Nephron (organoid): Measurements from ENCODE around the gene HNRNPA1L2.

Source experiments
- H3K27ac Mint-ChIP-seq, 3 experiments: 2 replicates each; pipeline ENCODE4 v1.8.0; 2020; ENCODE audit warnings: mixed read lengths in 3 of 3, mild to moderate bottlenecking in 2 of 3, moderate library complexity in 1 of 3
- H3K27me3 Mint-ChIP-seq: 2 replicates; pipeline ENCODE4 v1.8.0; 2021; ENCODE audit warnings: low read depth, mild to moderate bottlenecking, moderate library complexity, mixed read lengths
- H3K36me3 Mint-ChIP-seq: 2 replicates; pipeline ENCODE4 v1.8.0; 2020; ENCODE audit warnings: low read depth, mixed read lengths
- H3K4me1 Mint-ChIP-seq: 2 replicates; pipeline ENCODE4 v1.8.0; 2020; ENCODE audit warnings: mixed read lengths
- H3K4me3 Mint-ChIP-seq, 3 experiments: 2 replicates each; pipeline ENCODE4 v1.8.0; 2020; ENCODE audit warnings: mild to moderate bottlenecking in 3 of 3, mixed read lengths in 3 of 3, moderate library complexity in 2 of 3
- H3K9me3 Mint-ChIP-seq: 2 replicates; pipeline ENCODE4 v1.8.0; 2020; ENCODE audit warnings: mixed read lengths
- TF ChIP-seq, protein P1 (sequence below), 3 experiments: fragments of 200-600 bp; sonication (generic); IDR thresholded peaks; one replicate each; pipeline ENCODE4 v1.5.0; 2021; ENCODE audit warnings: antibody characterized with exemption in 3 of 3; ENCODE audit not compliant: unreplicated experiment in 3 of 3

The HNRNPA1L2 gene

DNA sequence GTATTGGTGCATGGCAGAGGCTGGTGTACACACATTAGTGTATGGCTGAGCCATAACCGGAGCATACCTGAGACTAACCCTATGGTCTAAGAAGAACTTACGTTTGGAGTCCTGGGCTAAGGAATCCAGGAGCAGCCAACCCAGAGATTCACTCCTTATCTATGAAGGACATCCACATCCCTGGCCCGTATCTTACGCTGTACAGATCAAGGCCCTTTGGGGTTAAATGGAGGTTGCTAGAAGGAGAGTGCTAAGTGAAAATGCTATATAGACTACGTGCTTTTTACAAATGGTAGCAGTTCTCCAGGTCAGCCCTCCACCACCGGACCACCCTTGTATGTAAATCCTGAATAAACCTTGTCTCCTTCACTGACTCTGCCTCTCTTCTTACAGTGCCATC is 8.5 kb downstream of the HNRNPA1L2 start:
- TF ChIP-seq, protein P1, sequence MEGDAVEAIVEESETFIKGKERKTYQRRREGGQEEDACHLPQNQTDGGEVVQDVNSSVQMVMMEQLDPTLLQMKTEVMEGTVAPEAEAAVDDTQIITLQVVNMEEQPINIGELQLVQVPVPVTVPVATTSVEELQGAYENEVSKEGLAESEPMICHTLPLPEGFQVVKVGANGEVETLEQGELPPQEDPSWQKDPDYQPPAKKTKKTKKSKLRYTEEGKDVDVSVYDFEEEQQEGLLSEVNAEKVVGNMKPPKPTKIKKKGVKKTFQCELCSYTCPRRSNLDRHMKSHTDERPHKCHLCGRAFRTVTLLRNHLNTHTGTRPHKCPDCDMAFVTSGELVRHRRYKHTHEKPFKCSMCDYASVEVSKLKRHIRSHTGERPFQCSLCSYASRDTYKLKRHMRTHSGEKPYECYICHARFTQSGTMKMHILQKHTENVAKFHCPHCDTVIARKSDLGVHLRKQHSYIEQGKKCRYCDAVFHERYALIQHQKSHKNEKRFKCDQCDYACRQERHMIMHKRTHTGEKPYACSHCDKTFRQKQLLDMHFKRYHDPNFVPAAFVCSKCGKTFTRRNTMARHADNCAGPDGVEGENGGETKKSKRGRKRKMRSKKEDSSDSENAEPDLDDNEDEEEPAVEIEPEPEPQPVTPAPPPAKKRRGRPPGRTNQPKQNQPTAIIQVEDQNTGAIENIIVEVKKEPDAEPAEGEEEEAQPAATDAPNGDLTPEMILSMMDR (IDR thresholded peaks at IDR 0.05; ENCODE audit: unreplicated experiment in 3 of 3), result no peak
- Mint-ChIP-seq H3K9me3 (no peaks in the 10 kb centered on the region), H3K4me1 (peaks cover 9% of the 10 kb centered on the region), H3K27ac (no peak overlapping the region), H3K27me3 (no peaks in the 10 kb centered on the region), H3K36me3 (peaks cover 21% of the 10 kb centered on the region), H3K4me3 (no peak overlapping the region)

DNA sequence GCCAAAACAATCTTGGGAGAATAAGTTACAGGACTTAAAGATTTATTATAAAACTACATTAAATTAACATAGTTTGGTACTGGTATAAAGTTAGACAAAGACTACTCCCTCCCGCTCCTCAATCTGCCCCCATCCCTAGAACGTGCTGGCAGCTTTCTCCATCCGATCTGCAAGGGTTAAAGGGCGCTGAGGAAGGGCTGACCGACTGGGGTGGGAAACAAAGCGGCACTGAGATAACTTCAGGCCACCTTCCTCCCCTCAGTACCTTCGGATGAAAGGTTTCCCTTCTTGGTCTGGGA is 9.6 kb downstream of the HNRNPA1L2 start:
- no peak overlapping the region for H3K27ac Mint-ChIP-seq
- H3K27me3 Mint-ChIP-seq, result no peaks in the 10 kb centered on the region
- H3K4me3 Mint-ChIP-seq, result no peak overlapping the region
- peaks cover 9% of the 10 kb centered on the region for H3K4me1 Mint-ChIP-seq
- peaks cover 21% of the 10 kb centered on the region for H3K36me3 Mint-ChIP-seq
- TF ChIP-seq, protein P1 (IDR thresholded peaks at IDR 0.05; ENCODE audit: unreplicated experiment in 3 of 3), result no peak
- no peaks in the 10 kb centered on the region for H3K9me3 Mint-ChIP-seq

DNA sequence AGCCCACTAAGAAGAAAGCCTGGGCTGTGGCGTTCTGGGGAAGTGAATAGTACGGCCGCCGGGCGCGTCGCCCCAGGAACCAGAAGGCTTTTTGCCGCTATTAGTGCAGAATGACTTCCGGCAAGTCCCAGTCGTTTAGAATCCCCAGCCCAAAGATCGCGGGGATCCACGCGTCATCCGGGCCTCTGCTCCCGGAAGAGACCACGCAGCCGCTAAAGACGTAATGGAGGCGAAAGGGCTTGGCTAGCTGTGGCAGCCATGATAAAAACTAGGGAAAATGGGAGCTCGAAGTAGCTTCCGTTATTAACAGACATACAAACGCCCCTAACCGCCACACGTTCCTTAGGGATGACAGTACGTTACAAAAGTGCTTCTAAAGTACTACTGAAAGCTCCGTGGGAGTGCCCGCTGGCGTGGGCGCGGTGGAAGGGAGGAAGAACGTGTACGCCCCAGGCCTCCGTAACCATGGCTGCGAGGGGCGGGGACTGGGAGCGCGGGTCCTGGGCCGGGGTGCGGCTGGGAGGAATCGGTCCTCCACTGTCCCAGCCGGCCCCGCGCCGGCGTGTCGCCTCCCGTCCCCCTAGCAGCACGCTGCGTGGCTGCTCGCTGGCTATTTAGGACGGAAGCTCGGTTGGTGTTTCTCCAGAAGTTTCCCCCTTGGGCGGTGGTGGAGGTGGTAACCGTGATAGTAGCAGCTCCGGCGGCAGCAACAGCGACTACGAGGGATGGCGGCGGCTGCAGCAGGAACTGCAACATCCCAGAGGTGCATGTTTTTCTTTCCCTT is 10.2 kb downstream of the HNRNPA1L2 start, which contains the start of gene SUGT1:
TSS of gene SUGT1 (plus strand) at position 641 of the 784 bp plus-strand sequence. CDS start at position 726, 85 bp downstream.
- H3K36me3 Mint-ChIP-seq, result peaks cover 21% of the 10 kb centered on the region
- peaks cover 9% of the 10 kb centered on the region for H3K4me1 Mint-ChIP-seq
- TF ChIP-seq, protein P1 (IDR thresholded peaks at IDR 0.05; ENCODE audit: unreplicated experiment in 3 of 3), result peak; percentile 74 to 86 (median 85)
- no peaks in the 10 kb centered on the region for H3K27me3 Mint-ChIP-seq
- no peak within 1 kb of the TSS for H3K4me3 Mint-ChIP-seq
- no peaks in the 10 kb centered on the region for H3K9me3 Mint-ChIP-seq
- no peak within 1 kb of the TSS for H3K27ac Mint-ChIP-seq

DNA sequence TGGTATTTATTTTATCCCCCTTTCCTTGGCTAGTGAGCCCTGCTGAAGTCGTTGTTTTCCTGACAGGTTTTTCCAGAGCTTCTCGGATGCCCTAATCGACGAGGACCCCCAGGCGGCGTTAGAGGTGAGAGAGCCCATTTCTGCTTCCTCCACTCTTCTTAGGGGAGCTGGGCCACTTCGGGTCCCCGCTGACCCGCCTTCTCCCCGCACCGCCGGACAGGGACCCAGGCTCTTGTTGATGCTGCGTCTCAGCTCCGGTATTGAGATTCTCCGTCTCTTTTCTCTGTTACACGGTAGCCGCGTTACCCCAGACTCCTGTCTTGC is 10.7 kb downstream of the HNRNPA1L2 start:
- Mint-ChIP-seq H3K4me3 (no peak overlapping the region), H3K36me3 (peaks cover 21% of the 10 kb centered on the region), H3K9me3 (no peaks in the 10 kb centered on the region), H3K27ac (no peak overlapping the region), H3K27me3 (no peaks in the 10 kb centered on the region), H3K4me1 (peaks cover 9% of the 10 kb centered on the region)
- TF ChIP-seq, protein P1 (IDR thresholded peaks at IDR 0.05; ENCODE audit: unreplicated experiment in 3 of 3), result peak in 1 of 3 experiments; percentile 40

DNA sequence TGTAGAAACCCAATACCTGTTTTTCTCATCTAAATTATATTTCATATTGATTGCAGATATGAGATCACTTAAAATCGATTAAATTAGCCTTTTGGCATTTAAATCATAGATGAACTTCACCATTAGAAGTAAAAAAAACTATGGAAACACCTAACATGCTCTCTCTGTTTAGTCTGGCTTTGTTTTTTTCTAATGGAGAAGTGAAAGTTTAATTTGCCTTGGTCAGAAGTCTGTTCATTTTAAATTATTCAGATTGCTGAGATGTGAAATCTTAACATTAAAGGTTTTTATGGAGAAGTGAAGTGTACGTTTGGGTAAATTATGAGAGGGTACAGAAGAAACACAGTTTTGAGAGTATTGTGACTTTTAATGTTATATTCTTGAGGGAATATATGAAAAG is 17.1 kb downstream of the HNRNPA1L2 start:
- H3K4me3 Mint-ChIP-seq, result no peak overlapping the region
- no peaks in the 10 kb centered on the region for H3K4me1 Mint-ChIP-seq
- peaks cover 38% of the 10 kb centered on the region for H3K36me3 Mint-ChIP-seq
- H3K27ac Mint-ChIP-seq, result no peak overlapping the region
- TF ChIP-seq, protein P1 (IDR thresholded peaks at IDR 0.05; ENCODE audit: unreplicated experiment in 3 of 3), result no peak
- no peaks in the 10 kb centered on the region for H3K9me3 Mint-ChIP-seq
- H3K27me3 Mint-ChIP-seq, result no peaks in the 10 kb centered on the region

DNA sequence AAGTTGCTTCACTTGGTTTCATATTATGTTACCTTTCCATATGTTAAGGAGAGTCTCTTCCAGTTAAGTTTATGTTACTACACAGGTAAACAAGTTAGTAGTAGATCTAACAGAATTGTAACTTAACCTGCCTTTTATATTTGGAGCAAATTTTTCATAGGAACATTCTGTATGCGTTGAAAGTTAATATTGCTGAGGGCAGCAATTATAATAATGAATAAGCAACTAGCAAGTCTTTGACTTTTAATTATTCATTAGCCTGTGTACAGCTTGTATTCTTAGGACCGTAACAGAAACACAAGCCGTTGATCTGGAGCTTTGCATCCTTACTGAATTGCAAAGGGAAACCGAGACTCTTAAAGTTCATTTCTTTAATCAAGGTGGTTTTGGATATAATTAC is 22.0 kb downstream of the HNRNPA1L2 start:
- no peaks in the 10 kb centered on the region for H3K4me1 Mint-ChIP-seq
- H3K36me3 Mint-ChIP-seq, result peaks cover 55% of the 10 kb centered on the region

More for the DNA sequence above, 22.0 kb downstream of the HNRNPA1L2 start:
- TF ChIP-seq, protein P1 (IDR thresholded peaks at IDR 0.05; ENCODE audit: unreplicated experiment in 3 of 3), result no peak
- Mint-ChIP-seq H3K27ac (no peak overlapping the region), H3K4me3 (no peak overlapping the region), H3K9me3 (no peaks in the 10 kb centered on the region), H3K27me3 (no peaks in the 10 kb centered on the region)
